HG02610 (cell line): ENCODE results near the gene SRPRB.

ENCODE experiments used
- ATAC-seq: cut with Tn5 transposase; IDR thresholded peaks from one replicate; pipeline ENCODE4 v1.9.1; 2021; ENCODE audit warnings: mild to moderate bottlenecking, moderate library complexity; ENCODE audit not compliant: unreplicated experiment

SRPRB gene

GRCh38 chr3:133805702-133806475, at the start of gene SRPRB:
Gene SRPRB, plus strand, starts transcription at chr3:133805815. Its CDS starts 34 bp downstream, at chr3:133805849.
- ATAC-seq = peak; percentile 98

- no peak for ATAC-seq
Observed at GRCh38 chr3:133756716-133757694, 48.6 kb upstream of the SRPRB start.

- no peak for ATAC-seq
Observed at GRCh38 chr3:133757701-133758567, 47.7 kb upstream of the SRPRB start.

- no peak for ATAC-seq
Observed at GRCh38 chr3:133758568-133758928, 47.1 kb upstream of the SRPRB start.

GRCh38 chr3:133758964-133759739, 46.5 kb upstream of the SRPRB start:
- ATAC-seq = no peak

- ATAC-seq = no peak
Observed at GRCh38 chr3:133759740-133760305, 45.8 kb upstream of the SRPRB start.

GRCh38 chr3:133760916-133761315, 44.7 kb upstream of the SRPRB start:
- no peak for ATAC-seq

GRCh38 chr3:133761605-133762484, 43.8 kb upstream of the SRPRB start:
- ATAC-seq = no peak

GRCh38 chr3:133762539-133762938, 43.1 kb upstream of the SRPRB start:
- ATAC-seq = no peak

GRCh38 chr3:133763797-133764683, 41.6 kb upstream of the SRPRB start:
- ATAC-seq = no peak

GRCh38 chr3:133765256-133765655, 40.4 kb upstream of the SRPRB start:
- ATAC-seq = no peak

- ATAC-seq = no peak
Observed at GRCh38 chr3:133767607-133768006, 38.0 kb upstream of the SRPRB start.

GRCh38 chr3:133769536-133769935, 36.1 kb upstream of the SRPRB start:
- ATAC-seq = no peak

- no peak for ATAC-seq
Observed at GRCh38 chr3:133773732-133774131, 31.9 kb upstream of the SRPRB start.

- ATAC-seq = no peak
Observed at GRCh38 chr3:133775309-133775708, 30.3 kb upstream of the SRPRB start.

GRCh38 chr3:133775835-133776234, 29.8 kb upstream of the SRPRB start:
- ATAC-seq = no peak

- ATAC-seq = no peak
Observed at GRCh38 chr3:133776794-133777438, 28.7 kb upstream of the SRPRB start.
